HG02763 (cell line): Measurements from ENCODE around the gene LCE7A.

Experiments
- ATAC-seq: cut with Tn5 transposase; IDR thresholded peaks from one replicate; pipeline ENCODE4 v1.9.1; 2021; ENCODE audit warnings: mild to moderate bottlenecking, moderate library complexity; ENCODE audit not compliant: unreplicated experiment

Gene LCE7A

GRCh38 chr1:152879559-152880198 lies 19.9 kb downstream of the LCE7A start:
- no peak for ATAC-seq

- ATAC-seq: no peak
Observed at GRCh38 chr1:152880316-152880715, 20.5 kb downstream of the LCE7A start.

GRCh38 chr1:152880907-152881306 lies 21.1 kb downstream of the LCE7A start:
- no peak for ATAC-seq

GRCh38 chr1:152884085-152884484 lies 24.3 kb downstream of the LCE7A start:
- ATAC-seq: no peak

- no peak for ATAC-seq
Observed at GRCh38 chr1:152884506-152884905, 24.7 kb downstream of the LCE7A start.

GRCh38 chr1:152884966-152885624 lies 25.3 kb downstream of the LCE7A start:
- no peak for ATAC-seq

GRCh38 chr1:152886085-152886484 lies 26.3 kb downstream of the LCE7A start:
- ATAC-seq: no peak

- no peak for ATAC-seq
Observed at GRCh38 chr1:152886758-152887409, 27.1 kb downstream of the LCE7A start.

- no peak for ATAC-seq
Observed at GRCh38 chr1:152888126-152888525, 28.3 kb downstream of the LCE7A start.

GRCh38 chr1:152899027-152899426 lies 39.2 kb downstream of the LCE7A start:
- no peak for ATAC-seq

GRCh38 chr1:152899883-152900282 lies 40.1 kb downstream of the LCE7A start:
- ATAC-seq: no peak

GRCh38 chr1:152901631-152902030 lies 41.8 kb downstream of the LCE7A start:
- no peak for ATAC-seq

- ATAC-seq: no peak
Observed at GRCh38 chr1:152902636-152903035, 42.8 kb downstream of the LCE7A start.

- ATAC-seq: no peak
Observed at GRCh38 chr1:152904688-152905440, 45.1 kb downstream of the LCE7A start.

- ATAC-seq: no peak
Observed at GRCh38 chr1:152906023-152906565, 46.3 kb downstream of the LCE7A start.

- ATAC-seq: no peak
Observed at GRCh38 chr1:152907686-152908601, 48.1 kb downstream of the LCE7A start, which contains the start of gene IVL. Gene IVL, plus strand, starts transcription at chr1:152908546. Its CDS starts 1,252 bp downstream, at chr1:152909798.

GRCh38 chr1:152909206-152909605 lies 49.4 kb downstream of the LCE7A start:
- ATAC-seq: no peak
